GM21619 (cell line): ENCODE measurements around the gene C1QTNF9.
"Not testable (repeated sequence)": the region's sequence is repeated elsewhere in the genome, so short reads cannot be mapped to it uniquely, and the experiment has no call there.

Experiments
- ATAC-seq: cut with Tn5 transposase; IDR thresholded peaks from one replicate; pipeline ENCODE4 v1.9.1; 2021; ENCODE audit not compliant: unreplicated experiment

C1QTNF9 gene

DNA sequence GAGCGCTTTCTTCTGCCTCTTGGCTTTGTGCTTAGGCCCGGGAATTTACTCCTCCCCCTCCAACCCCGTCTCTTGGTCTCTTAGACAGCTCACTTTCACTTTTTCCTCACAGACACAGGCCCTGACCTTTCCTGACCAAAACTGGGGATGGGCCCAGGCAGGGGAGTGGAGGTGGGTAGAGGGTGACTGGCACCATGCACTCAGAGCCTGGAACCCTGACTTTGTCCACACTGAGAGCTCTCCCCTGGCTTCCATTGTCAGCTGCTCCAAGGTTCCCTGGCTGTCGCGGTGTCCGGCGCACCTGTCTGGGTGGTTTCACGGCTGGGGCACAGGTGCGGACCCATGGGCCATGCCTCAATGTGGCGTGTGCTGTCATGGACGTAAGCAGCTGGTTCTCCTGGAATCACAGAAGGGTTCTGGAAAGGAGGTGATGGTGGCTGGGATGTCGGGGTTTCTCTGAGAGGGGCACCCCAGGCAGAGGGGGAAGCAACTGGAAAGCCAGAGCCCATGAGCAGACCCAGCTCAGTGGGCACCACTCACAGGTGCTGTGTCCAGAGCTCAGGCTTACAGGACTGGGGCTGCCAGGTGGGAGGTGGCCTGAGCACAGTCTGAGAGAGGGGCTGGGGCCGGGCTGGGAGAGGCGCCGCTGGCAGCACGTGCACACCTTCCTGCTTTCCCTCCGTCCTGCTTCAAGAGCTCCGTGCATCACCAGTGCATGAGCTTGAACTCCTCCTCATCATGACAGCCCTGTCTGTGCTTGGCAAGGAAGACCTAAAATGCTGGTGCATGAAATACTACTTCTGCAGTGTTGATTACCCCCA is 28.0 kb upstream of the C1QTNF9 start:
- ATAC-seq = no peak

DNA sequence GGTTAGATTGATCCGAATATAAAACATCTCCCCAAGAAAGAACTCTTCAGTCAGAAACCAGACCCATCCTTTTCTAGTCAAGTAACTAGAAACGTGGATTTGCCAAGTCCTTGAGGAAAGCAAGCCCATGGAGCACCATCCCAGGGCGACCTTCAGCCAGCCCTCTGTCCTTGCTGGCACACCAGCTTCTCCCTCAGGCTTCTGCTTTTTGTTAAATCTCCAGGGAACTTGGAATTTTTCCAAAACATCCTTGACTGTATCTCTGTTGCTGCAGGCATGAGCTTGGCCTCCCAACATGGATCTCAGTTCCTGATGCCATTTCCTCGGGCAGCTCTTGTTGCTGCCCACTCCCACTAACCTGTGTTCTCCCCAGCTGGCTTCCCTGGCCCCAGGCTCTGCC is 27.1 kb upstream of the C1QTNF9 start:
- ATAC-seq = no peak

DNA sequence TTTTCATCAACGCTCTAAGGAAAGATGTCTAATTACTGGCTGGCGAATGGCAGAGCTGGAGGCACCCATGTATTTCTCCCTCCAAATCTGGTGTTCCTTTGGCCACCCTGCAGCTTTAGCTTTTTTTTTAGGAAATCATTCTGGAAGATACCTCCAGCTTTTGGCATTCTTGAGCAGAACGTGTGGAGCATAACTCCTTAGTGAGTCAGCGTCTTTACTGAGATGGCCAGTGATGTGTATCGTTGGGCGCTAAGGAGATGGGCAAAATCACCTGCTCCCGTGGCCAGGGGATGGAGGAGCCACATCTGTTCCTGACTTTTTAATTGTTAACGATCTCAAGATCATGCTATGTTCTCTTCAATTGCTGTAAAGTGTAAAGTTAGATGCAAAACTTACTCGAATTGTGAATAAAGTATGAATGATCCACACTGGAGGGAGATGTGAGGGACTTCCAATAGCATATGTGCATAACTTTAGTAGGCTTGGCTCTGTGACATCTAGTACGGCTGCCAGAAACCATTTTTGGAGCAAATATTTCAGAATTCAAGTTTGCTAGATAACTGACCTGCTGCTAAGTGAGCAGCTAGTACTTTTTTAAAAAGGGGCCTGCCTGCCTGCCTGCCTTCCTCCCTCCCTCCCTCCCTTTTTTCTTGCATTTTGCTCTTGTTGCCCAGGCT is 24.4 kb upstream of the C1QTNF9 start:
- ATAC-seq = no peak

DNA sequence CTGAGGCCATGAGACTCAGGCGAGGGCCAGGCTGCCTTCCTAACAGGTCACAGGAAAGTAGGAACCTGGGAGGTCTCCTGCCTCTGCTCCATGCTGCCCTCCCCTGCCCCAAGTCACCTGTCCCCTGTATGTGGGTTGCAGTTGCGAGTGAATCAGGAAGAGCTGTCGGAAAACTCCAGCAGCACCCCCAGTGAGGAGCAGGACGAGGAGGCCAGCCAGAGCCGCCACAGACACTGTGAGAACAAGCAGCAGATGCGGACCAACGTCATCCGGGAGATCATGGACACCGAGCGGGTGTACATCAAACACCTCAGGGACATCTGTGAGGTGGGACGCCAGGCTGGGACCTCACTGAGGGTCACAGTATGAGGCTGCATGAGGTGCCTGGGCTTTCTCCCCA is 22.8 kb upstream of the C1QTNF9 start:
- no peak for ATAC-seq

DNA sequence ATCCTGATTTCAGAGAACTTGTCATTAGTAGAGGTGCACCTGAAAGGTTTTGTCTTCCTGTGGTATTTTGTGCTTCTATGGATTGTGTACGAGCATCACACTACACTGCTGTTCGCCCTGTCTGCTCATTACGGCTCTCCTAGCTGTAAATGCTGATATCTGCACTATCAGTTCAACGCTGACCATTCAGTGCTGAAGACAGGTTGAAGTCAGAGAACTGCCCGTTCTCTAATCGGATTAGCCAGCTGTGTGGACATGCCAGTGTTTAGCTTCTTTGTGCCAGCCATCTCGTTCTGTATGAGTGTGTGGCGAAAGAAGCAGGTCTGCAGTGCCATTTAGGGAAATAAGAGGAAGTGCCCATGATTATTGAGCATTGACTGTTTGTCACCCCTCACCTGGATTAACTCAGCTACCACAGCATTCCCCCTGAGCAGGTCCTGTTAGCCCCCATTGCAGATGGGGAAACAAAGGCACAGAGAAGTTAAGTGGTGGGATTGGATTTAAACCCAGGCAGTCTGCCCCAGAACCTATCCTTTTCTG is 21.6 kb upstream of the C1QTNF9 start:
- ATAC-seq = no peak

DNA sequence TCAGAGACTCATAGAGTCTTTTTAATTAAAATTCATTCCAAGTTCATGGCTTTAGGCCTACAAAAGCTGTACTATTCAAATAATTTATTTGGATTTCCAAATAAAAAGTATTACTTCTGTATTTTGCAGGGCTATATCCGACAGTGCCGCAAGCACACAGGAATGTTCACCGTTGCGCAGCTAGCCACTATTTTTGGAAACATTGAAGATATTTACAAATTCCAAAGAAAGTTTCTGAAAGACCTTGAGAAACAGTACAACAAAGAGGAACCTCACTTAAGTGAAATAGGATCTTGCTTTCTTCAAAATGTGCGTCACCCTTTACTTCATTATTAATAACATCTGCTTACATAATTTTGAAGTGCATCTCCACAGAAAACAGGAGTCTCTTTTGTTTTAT is 20.5 kb upstream of the C1QTNF9 start:
- ATAC-seq = no peak

DNA sequence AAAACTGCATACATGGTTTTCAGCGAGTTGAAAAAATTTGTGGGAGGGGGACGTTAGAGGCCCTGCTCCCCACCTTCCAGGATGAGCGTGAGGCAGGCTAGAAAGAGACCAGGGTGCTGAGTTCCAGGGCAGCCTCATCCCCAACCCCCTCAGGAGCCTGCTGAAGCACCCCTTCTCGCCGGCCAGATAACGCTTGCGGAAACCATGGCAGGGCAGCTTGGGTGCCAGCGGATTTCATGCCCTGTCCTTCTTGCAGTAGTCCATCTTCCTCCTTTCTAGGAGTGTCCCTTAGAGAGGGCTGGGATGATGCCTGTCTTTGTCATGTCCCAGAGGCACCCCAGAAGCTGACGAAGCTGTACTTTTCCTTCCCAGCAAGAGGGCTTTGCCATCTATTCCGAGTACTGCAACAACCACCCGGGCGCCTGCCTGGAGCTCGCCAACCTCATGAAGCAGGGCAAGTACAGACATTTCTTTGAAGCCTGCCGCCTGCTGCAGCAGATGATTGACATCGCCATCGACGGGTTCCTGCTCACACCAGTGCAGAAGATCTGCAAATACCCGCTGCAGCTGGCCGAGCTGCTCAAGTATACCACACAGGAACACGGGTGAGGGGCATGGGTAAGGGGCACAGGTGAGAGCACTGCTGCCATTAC is 19.0 kb upstream of the C1QTNF9 start:
- no peak for ATAC-seq

DNA sequence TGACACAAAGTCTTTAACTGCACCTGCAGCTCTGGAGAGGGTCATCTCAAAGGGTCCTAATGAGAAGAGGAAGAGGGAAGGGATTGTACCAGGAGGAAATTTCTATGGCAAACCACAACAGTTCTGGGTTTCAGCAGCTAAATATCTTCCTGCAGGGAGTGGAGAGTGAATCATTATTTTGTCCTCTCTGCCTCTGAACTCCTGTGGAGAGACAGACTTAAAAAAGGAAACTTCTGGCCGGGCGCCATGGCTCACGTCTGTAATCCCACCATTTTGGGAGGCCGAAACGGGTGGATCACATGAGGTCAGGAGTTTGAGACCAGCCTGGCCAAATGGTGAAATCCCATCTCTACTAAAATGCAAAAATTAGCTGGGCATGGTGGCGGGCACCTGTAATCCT is 16.9 kb upstream of the C1QTNF9 start:
- ATAC-seq = no peak

DNA sequence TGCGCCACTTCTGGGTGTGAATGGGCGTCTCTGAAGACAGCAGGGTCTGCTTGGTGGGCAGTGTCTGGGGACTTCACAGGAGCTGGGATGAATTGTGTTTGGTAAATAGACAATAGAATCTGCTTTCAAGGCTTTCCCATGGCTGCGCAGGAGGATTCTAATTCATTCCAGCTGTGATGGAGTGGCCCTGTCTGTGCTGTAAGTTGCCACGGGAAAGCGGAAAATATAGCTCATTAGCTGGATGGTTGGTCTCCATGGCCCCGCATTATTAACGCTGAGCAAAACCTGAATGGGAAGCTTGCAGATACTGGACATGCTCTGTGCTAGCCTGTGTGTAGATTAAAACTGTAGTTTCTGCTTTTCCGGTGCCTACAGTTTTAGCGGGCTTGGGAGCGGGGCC is 15.6 kb upstream of the C1QTNF9 start:
- ATAC-seq = no peak

DNA sequence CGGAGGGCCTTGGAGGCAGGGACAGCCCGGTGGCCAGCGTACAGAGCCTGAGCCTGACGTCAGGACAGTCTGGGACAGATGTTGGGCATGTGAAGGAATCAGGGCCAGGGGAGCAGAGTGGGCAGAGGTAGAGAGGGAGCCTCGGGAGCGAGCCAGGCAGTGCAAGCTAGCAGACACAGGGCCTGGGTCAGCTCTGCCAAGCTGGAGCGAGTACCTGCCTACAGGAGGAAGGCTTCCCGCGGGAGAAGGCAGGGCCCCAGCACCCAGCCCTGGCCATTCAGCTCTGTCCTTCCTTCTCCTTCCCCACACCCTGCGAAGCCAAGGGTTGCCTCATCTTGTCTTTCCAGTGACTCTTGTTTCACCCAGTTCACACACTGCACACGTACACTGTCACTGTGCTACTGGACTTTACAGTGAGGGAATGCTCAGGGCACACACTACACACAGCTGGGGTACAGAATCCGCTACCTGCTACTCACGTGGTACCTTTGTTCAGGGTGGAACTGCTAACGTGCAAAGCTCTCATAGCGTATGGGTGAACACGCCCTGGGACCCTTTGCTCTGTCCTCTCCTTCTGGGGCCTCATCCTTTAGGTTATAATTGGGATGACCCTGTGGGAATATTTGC is 9.8 kb upstream of the C1QTNF9 start:
- ATAC-seq = no peak

DNA sequence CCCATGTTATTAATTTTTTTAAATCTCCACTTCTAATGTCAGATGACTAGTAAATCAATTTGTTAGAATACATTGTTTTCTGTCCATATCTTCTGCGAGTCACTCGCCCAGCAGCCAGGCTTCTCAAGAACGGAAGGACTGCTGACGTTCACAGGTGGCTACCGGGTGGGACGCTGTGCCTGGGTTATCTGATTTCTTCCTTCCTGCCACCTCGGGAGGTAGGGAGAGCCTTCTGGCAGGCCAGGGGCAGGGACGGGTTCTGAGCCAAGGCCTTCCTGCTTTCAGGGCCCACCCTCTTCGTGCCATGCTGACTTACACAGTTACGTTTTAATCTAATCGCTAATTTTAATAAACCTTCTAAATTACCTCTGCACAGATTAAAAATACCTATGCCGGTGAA is 7.9 kb upstream of the C1QTNF9 start:
- no peak for ATAC-seq

DNA sequence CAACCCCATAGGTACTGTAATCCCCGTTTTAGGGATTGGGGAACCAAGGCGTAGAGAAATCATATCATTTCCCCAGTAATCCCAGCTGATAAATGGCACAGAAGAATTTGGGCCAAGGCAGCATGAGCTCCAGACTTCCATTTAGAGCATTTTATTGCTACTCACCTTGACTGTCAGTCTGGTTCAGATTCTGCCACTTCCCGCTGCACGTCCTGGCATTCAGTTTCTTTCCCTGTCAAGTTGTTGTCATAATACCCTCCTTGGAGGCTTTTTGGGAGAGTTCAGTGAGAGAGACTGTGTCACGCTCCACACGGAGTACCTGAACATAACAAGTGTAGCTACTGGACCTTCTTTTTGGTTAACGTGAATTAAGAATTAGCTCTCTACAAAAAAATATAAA is 7.5 kb upstream of the C1QTNF9 start:
- ATAC-seq = no peak

DNA sequence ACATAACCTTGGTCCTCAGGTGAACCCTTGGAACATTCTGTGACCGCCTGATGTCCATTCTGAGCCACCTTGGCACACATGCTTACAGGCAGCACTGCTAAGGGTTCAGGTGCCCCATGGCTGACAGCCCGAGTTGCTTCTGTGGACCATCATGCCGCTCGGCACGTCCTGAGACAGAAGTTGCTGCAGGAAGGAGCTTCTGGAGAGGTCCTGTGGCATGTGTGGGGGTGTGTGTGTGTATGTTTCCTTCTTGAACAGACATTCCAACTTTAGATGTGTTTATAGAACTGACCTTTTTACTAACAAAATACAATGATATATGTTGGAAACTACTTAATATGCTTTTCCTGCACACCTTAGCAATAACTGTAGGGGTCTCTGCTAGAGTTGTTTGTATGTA is 4.8 kb upstream of the C1QTNF9 start:
- ATAC-seq = no peak

DNA sequence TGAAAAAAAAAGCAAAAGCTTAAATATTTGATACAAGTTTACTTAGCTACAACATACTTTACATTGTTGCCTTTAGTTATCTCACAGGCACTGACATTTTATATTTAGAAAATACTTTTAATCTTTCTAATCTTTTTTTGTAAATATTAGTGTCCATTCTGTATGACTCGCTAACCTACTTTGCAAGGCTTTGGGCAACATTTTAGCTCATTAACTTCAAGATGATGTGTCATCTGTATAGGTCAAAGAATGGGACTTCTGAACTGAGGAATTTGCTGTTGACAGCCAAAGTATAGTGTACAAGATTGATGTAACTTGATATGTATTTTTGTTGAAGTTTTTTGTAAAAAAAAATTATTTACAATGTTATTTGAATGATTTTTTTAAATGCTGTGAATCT is 2.7 kb upstream of the C1QTNF9 start:
- no peak for ATAC-seq

DNA sequence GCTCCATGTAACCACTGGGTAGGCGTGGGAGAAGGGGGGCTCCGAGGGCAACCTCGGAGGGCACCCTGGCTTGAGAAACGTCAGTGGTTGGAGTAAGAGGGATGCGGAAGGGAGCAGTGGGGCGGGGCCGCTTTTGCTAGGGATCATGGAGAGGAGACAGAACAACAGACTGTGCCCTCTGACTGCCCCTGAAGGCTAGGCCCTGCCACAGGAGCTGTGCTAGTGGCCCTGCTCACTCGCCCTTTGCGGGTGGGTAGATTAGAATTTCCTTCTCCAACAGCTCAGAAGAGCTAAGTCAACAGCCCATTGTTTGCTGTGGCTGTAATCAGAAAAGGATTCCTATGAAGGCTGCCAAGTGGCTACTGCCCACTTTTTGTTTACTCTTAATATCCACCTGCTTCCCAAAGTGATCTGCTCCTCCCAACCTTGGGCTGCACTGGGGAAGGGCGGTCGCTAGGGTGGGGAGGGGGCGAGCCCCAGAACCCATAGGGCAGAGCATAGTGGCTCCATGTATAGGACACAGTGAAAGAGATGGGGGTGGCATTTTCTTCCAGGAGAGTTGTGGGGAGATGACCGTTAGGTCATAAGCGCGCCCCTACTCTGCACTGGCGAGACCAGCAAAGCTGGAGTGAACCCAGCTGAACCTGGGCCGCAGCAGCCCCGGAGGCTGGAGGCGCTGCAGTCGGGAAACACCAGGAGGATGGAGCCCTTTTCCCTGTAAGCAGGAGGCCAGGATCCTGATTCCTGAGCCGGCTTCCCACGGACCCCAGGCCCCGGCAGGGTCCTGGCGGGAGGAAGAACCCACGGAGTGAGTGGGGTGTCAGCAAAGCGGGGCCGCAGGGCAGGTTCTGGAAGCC is 1.9 kb upstream of the C1QTNF9 start:
- no peak for ATAC-seq

DNA sequence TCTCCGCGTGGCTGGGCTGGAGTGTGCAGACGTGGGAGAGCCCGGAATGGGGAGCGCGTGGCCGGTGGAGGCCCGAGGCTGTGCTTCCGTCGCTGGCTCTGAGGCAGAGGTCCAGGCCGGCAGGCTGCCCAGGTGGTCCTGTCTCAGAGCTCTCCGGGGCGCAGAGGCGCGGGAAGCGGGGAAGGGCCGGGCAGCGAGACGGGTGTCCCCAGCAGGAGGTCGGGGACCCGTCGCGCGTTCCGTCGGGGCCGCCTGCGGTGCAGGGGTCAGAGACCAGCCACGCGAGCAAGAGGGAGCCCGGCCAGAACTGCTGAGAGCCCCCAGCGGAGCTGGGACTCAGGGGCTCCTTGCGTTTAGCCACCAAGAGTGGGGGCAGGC is 1.3 kb upstream of the C1QTNF9 start:
- ATAC-seq = no peak

DNA sequence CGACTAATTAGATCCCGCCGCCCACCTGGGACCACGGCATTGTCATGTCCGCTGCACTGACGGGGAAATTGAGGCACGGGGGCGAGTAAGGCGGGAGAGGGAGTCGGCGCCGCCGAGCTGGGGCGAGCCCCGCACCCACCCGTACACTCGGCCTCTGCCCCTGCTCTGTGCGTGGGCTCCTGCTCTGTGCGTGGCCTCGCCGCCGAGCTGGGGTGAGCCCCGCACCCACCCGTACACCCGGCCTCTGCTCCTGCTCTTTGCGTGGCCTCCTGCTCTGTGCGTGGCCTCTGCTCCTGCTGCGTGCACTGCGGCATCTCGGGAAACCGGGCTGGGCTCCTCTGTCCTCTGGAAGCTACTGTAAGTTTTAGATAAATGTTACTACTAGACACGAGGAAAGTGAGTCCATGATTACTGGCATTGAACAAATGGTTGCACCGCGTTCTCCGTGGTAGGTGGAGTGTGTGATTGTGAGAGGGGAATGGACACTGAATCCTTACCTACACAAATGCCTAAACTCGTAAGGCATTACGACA is 826 bp upstream of the C1QTNF9 start:
- ATAC-seq = no peak

DNA sequence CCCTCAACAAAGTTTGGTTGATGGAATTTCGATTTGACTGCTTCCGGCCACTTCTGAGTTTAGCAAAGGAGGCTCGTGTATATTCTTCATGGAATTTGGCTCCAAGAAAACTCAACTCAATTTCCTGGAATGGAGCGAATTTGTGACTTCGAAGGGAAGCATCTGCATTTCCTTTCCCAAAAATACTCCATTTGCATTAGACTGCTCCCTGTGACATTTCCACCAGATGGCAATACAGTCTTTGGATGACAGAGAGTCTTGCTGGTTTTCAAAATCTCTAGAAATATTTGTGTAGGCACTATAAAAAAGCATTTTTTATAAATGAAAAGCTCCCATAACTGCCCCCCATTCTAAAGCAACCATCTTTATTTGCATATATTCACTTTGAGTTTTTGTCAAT is 4.1 kb downstream of the C1QTNF9 start:
- ATAC-seq = no peak

DNA sequence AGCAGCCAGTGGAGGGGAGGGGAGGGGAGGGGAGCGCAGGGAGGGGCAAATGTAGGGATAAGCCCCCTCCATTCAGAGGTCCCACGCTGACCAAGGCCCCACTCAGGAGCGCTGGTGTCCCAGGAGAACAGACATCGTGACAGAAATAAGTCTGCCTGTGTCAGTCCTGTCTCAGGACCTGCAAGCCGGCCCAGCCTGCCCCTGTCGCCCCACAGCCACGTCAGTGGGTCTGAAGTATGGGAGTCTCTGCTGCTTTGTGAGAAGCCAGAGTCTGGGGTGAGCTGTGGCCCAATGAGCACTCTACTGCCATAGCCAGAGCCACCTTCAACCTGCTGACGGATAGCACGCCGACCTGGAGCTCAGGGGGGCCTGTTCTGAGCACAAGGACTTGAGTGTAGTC is 8.5 kb downstream of the C1QTNF9 start:
- ATAC-seq = not testable (repeated sequence)

DNA sequence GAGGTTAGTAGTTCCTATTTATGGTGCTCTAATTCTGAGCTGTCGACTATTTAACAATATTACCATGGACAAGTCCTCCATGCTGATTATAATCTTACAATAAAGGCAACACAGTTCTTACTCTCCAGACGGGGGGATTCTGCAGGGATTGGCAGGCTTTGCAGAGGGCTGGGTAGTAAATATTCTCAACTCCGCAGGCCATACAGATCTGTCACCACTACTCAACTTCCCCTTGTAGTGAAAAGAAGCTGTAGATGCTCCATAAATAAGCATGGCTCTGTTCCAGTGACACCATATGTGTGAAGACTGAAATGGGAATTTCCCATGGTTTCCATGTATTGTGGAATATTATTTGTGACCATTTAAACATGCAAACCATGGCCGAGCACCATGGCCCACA is 9.5 kb downstream of the C1QTNF9 start:
- not testable (repeated sequence) for ATAC-seq
